Glomerular visceral epithelial cell (primary cell): ENCODE measurements around the gene TNFRSF8.
A peak's percentile ranks its signal among the peaks of the same experiment; 100 is the strongest.

Experiments used
- DNase-seq: peaks from one replicate; pipeline ENCODE4 v3.0.0-alpha.2; 2016; ENCODE audit errors: extremely low spot score

TNFRSF8 gene

DNA sequence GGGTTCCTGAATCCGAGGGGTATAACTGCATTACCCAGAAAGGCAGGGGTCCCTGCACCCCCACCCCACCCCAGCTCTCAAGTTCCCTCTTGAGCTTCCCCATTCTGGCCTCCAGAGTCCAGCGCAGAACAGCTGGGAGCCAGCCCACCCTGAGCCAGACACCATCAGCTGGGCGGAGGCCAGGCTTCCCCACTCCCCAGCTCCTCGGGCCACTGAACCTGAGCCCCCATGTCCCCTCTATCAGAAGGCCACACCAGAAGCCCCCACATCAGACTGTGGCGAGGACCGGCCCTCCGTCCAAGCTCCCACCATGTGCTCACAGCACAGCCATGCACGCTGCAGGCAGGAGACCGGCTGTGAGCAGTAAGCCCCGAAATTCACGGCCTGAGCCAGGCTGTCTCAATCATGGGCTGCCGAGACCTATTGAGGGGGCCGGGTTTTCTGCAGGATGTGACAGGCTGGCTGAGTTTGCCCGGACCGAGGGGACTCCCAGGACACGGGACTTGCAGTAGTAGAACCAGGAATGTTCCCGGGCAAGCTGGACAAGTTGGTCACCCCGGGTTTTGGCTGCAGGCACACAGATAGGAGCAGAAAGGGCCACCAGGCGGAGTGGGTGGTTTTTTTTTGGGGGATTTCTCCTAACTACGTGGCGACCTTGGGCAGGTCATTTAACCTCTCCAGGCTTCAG, 78.2 kb downstream of the TNFRSF8 start:
- no peak for DNase-seq

GRCh38 chr1:12142141-12142823, 79.2 kb downstream of the TNFRSF8 start:
- DNase-seq: no peak

DNA sequence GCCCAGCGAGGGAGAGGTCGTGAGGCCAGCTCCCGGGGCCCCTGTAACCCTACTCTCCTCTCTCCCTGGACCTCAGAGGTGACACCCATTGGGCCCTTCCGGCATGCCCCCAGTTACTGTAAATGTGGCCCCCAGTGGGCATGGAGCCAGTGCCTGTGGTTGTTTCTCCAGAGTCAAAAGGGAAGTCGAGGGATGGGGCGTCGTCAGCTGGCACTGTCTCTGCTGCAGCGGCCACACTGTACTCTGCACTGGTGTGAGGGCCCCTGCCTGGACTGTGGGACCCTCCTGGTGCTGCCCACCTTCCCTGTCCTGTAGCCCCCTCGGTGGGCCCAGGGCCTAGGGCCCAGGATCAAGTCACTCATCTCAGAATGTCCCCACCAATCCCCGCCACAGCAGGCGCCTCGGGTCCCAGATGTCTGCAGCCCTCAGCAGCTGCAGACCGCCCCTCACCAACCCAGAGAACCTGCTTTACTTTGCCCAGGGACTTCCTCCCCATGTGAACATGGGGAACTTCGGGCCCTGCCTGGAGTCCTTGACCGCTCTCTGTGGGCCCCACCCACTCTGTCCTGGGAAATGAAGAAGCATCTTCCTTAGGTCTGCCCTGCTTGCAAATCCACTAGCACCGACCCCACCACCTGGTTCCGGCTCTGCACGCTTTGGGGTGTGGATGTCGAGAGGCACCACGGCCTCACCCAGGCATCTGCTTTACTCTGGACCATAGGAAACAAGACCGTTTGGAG, 80.0 kb downstream of the TNFRSF8 start:
- no peak for DNase-seq

DNA sequence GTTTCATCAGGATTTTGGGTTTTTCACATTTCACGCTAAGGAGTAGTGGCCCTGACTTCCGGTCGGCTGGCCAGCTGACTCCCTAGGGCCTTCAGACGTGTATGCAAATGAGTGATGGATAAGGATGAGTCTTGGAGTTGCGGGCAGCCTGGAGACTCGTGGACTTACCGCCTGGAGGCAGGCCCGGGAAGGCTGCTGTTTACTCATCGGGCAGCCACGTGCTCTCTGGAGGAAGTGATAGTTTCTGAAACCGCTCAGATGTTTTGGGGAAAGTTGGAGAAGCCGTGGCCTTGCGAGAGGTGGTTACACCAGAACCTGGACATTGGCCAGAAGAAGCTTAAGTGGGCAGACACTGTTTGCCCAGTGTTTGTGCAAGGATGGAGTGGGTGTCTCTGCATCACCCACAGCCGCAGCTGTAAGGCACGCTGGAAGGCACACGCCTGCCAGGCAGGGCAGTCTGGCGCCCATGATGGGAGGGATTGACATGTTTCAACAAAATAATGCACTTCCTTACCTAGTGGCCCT, 80.6 kb downstream of the TNFRSF8 start:
- peak; percentile 58 for DNase-seq

DNA sequence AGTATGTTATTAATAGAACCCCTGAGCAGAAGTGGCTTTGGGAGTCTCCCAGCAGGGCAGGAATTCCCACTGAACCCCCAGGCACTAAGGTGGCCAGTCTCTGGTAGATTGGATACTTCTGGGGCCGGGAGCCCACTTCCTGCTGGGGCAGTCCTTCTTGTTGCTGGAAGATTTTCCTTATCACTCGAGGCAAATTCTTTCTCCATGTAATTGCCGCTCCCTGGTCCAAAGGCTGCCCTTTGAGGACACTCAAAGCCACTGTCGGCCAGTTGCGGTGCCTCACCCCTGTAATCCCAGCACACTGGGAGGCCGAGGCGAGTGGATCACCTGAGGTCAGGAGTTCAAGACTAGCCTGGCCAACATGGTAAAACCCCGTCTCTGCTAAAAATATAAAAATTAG, 81.1 kb downstream of the TNFRSF8 start:
- DNase-seq: no peak

GRCh38 chr1:12144969-12145368, 81.9 kb downstream of the TNFRSF8 start:
- no peak for DNase-seq

- DNase-seq: no peak
Measured at GRCh38 chr1:12145616-12146342, 82.7 kb downstream of the TNFRSF8 start.

DNA sequence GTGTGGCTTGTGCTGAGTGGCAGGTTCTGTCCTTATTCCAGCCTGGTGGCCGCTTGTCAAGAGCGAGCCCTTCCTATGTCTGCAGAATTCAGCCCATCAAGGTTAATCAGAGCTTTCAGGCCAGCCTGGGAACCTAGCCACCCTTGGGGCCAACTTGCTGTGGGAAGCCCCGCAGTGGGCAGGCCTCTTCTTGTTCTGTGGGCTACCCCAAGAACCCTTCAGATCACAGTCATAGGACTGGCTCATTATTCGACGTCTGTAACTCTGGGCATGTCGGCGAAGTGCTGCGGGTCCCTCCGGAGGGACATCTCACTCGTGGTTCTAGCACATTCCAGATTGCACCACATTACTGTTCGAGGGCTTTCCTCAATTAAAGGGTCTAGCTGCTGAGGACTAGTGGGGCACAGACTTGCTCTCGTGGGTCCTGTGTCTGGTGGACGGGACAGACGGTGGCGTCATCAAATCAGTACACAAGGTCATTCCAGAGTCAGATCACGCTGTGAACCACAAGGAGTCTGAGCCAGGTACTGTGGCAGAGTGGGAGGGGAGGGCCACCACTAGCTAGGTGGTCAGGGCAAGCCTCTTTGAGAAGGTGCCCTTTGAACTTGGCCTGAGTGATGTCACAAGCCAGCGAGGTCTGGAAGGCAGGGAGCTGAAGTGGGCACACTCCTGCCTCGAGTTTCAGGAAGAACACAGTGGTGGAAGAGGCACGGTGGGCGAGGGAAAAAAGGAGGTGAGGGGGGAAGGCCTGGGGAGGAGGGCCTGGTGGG, 83.4 kb downstream of the TNFRSF8 start:
- no peak for DNase-seq

DNA sequence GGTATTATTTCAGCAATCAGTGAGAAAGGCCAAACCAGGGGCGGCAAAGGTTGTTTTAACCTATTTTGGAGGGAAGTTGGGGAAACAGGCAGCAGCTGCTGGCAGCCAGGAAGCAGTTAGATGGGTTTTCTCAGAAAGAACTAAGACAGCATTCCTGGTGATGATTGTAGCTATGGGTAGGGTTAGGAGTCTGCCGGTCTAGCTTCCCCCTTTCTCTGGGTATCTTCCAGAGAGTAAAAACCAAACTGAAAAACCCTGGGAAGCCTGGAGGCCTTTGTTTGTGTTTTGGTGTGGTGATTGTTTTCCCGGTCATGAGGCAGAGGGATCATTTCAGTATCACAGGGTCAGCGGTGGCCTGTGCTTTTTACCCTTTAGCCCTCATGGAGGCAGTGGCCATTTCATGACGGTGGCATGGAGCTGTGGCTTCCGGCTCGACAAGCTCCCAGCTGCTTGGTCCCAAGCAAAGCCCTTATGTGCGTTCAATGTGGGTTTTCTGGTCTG, 84.1 kb downstream of the TNFRSF8 start:
- DNase-seq: no peak

DNA sequence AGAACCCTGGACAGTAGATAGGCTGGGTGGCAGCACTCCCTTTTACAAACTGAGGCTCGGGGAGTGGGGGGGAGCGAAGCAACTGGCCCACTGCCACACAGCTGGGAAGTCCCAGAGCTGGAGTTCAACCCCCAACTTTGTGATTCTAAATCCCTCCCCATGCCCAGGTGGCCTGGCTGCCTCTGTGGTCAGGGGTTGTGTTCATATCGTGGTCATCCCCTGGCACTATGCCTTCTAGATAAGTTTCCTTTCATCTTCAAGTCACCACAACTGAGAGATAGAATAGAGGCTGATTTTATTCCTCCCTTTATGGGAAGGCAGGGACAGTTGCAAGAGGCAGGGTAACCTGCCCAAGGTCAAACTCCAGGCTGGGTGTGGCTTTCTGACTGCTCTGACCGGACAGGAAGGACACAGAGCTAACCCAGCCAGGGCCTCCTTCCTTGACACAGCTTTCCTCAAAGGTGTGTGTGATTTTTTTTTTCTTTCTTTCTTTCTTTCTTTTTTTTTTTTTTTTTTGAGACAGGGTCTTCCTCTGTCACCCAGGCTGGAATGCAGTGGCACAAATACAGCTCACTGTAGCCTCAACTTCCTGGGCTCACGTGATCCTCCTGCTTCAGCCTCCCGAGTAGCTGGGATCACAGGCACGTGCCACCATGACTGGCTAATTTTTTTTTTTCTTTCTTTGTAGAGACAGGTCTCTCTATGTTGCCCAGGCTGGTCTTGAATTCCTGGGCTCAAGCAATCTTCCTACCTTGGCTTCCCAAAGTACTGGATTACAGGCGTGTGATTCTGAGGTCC, 85.3 kb downstream of the TNFRSF8 start:
- DNase-seq: peak; percentile 31

- no peak for DNase-seq
Measured at GRCh38 chr1:12148958-12149790, 86.1 kb downstream of the TNFRSF8 start.

DNA sequence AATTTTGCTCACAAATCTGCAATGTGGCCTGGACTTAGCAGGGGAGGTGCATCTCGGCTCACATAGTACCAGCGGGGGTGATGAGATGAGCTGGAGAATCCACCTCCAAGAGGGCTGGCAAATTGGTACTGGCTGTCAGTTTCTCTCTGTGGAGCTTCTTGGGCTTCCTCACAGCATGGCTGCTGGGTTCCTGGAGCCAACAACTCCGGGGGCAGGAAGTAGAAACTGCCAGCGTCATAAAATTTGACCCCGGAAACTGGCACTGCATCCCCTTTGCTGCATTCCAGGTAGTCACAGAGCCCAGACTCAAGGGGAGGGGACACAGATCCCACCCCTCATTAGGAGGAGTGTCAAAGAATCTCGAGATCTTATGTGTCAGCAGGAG, 86.7 kb downstream of the TNFRSF8 start:
- no peak for DNase-seq

DNA sequence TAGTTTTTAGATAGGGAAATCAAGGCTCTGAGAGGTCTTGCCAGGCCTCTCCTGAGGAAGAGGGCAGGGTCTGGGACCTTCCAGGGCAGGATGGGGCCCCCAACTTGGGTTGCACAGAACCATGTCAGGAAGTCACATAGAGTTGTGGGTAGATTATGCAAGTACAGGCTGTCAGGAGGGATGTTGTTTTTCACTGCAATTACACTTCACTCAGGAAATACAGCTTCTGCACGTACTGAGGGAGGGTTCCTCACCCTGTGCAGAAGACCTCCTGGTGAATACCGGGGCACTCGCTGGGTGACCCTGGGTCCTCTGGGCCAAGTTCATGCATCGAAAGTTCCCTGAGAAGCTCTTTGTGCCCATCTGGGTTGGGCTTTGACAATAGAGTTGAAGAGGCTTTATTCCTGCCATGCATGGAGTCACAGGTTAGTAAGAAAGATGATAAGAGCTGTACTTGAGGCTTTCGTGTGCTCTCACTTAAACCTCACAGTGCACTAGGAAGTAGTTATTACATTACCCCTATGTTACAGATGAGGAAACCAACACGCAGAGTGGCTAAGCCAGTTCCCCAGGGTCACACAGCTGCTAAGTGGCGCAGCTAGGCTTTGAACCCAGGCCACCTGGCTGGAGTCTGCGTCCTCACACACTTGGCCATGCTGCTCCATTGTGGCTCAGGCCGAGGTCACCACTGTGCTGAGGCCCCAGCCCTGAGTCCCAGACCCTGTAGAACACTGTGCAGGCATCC, 87.5 kb downstream of the TNFRSF8 start:
- no peak for DNase-seq

DNA sequence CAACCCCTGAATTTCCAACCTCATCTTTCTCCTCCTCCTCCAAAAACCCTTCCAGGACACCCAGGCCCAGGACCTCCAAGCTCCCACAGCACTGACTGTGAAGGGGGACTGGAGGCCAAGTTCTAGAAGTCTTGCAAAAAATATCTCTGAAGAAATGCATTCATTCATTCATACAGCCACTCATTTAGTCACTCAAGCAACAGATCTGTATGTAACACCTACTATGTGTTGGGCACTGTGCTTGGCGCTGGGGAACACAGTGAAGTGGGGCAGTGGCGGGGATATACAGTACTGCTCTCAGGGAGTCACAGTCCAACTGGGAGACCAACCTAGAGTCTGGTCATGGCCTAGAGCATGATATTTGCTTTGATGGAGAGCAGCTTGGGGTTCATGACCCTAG, 88.4 kb downstream of the TNFRSF8 start:
- no peak for DNase-seq

DNA sequence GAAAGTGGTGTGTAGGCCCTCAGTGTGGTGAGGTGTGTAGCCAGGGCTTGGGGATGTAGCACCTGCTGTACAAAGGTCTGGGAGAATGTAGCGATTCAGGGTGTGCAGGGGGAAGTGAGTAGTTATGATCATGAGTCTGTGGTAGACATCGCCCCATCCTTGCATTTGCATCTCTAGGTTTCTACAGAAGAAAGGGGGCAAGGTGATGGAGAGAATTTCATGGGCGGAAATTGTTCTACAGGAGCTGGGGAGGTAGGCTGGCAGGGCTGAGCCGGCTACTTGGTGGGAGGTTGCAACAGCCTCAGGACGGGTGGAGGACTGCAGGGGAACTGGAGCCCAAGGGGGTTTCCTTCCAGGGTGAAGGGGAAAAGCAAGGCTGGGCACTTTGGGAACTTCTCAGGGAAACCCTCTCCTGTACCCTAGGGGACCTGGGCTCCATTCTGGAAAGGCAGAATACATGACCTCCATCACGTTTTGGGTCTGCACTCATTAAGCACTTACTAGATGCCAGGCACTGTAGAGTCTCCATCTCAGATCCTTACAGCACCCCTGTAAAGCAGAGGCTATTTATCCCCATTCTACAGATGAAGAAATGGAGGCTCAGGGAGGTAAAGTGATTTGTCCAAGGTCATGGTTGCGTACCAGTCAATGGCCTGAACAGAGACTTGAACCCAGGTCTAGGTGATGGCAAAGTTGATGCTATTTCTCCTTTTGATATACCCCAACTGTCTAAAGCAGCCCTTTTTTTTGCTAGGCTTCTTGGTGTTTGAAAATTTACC, 89.2 kb downstream of the TNFRSF8 start:
- no peak for DNase-seq

DNA sequence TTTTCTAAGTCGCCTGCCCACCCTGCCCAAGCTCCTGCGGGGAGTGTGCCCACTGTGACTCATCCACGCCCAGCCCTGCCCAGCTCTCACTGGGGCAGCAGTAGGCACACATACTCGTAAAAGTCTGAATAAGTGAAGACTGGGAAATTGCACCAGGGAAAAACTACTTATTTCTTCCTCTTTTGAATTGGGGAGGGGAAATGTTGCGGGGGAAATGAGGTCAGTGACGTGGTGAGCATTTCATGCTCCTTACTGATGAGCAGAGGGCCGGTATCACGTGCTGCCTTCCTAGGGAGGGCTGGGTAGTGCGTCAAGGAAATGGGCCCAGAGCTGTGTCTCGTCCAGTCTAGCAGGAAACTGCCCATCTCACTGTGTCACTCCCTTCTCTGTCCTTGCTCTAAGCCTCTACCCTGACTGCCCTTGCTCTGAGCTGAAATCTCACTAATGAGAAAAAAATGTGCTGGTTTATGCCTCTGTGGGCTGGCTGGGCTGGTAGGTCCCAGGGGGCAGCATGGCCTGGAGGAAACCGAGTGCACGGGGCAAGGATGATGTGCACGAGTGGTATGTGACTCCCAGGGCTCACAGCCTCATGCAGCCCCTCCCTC, 90.2 kb downstream of the TNFRSF8 start:
- no peak for DNase-seq

DNA sequence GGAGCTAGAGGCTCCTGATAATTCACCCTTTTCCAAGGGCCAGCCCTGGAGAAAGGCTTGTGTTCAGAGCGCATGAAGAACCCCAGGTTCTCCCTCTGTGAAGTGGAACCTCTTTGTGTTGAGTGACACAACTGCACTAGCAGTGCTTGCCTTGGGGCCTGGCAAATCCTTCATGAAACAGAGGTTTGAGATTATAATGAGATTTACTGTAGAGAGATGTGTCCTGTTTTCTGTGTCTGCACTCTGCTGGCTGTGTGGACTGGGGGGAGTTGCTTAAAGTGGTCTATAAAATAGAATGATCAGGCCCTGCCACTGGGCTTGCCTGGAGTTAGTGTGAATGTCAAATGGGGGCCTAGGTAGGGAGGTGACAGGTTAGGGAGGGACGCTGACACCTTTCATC, 92.2 kb downstream of the TNFRSF8 start:
- no peak for DNase-seq
